ENCODE measurements around the gene MCTP1.
"Not testable (repeated sequence)": the region's sequence is repeated elsewhere in the genome, so short reads cannot be mapped to it uniquely, and the experiment has no call there.

Gene MCTP1

GRCh38 chr5:94998670-94999069 lies 286.2 kb downstream of the MCTP1 start:
- H3K36me3 Mint-ChIP-seq (ENCODE audit: low read depth): no peaks in the 10 kb centered on the region
- H3K4me1 Mint-ChIP-seq (ENCODE audit: low read depth): no peaks in the 10 kb centered on the region
- H3K4me3 Mint-ChIP-seq: no peak overlapping the region
- H3K9me3 Mint-ChIP-seq: no peaks in the 10 kb centered on the region
- H3K27me3 Mint-ChIP-seq: no peaks in the 10 kb centered on the region
- H3K27ac Mint-ChIP-seq: no peak overlapping the region

DNA sequence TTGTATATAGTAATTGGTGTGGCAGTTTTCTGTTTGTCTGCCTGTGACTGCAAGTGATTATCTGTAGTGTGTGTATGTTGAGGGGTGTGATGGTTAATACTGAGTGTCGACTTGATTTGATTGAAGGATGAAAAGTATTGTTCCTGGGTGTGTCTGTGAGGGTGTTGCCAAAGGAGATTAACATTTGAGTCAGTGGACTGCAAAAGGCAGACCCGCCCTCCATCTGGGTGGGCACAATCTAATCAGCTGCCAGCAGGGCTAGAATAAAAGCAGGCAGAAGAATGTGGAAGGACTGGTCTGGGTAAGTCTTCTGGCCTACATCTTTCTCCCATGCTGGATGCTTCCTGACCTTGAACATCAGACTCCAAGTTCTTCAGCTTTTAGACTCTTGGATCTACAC lies 290.4 kb downstream of the MCTP1 start:
- not testable (repeated sequence) for H3K36me3 Mint-ChIP-seq (ENCODE audit: low read depth); H3K9me3 Mint-ChIP-seq; H3K4me3 Mint-ChIP-seq; H3K27ac Mint-ChIP-seq; H3K4me1 Mint-ChIP-seq (ENCODE audit: low read depth); H3K27me3 Mint-ChIP-seq

DNA sequence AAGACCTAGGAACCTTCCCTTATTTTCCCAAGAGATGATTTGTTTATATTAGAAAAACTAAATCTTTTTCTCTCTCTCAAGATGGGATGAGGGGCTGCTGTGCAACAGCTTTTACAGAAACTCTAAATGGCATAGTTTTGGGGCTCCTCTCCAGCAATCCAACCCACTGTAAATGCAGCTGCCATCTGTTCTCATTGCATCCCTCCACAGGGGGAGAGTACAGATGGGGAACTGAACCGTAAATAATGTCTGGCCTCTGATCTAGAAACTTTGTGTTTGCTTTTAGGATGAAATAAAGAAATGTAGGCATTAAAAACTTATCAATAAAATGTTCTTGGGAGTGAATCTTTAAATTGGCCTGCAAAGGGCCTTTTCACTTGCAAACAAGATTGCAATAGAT lies 291.4 kb downstream of the MCTP1 start:
- H3K4me3 Mint-ChIP-seq: no peak overlapping the region
- no peaks in the 10 kb centered on the region for H3K9me3 Mint-ChIP-seq
- H3K36me3 Mint-ChIP-seq (ENCODE audit: low read depth): no peaks in the 10 kb centered on the region
- no peaks in the 10 kb centered on the region for H3K27me3 Mint-ChIP-seq
- H3K27ac Mint-ChIP-seq: no peak overlapping the region
- no peaks in the 10 kb centered on the region for H3K4me1 Mint-ChIP-seq (ENCODE audit: low read depth)

- Mint-ChIP-seq H3K9me3 (no peaks in the 10 kb centered on the region), H3K4me1 (ENCODE audit: low read depth) (no peaks in the 10 kb centered on the region), H3K27ac (no peak overlapping the region), H3K36me3 (ENCODE audit: low read depth) (no peaks in the 10 kb centered on the region), H3K4me3 (no peak overlapping the region), H3K27me3 (no peaks in the 10 kb centered on the region)
These were observed 292.6 kb downstream of the MCTP1 start for GRCh38 chr5:94992325-94992724.

GRCh38 chr5:94983861-94984535 lies 300.9 kb downstream of the MCTP1 start:
- Mint-ChIP-seq H3K36me3 (ENCODE audit: low read depth) (no peaks in the 10 kb centered on the region), H3K27me3 (no peaks in the 10 kb centered on the region), H3K4me3 (no peak overlapping the region), H3K9me3 (no peaks in the 10 kb centered on the region), H3K4me1 (ENCODE audit: low read depth) (peaks cover 7% of the 10 kb centered on the region), H3K27ac (no peak overlapping the region)

GRCh38 chr5:94977437-94977836 lies 307.5 kb downstream of the MCTP1 start:
- H3K27me3 Mint-ChIP-seq: no peaks in the 10 kb centered on the region
- peaks cover 10% of the 10 kb centered on the region for H3K9me3 Mint-ChIP-seq
- H3K4me1 Mint-ChIP-seq (ENCODE audit: low read depth): no peaks in the 10 kb centered on the region
- H3K36me3 Mint-ChIP-seq (ENCODE audit: low read depth): no peaks in the 10 kb centered on the region
- no peak overlapping the region for H3K27ac Mint-ChIP-seq
- H3K4me3 Mint-ChIP-seq: no peak overlapping the region

- Mint-ChIP-seq H3K4me1 (ENCODE audit: low read depth) (no peaks in the 10 kb centered on the region), H3K4me3 (no peak overlapping the region), H3K27me3 (no peaks in the 10 kb centered on the region), H3K27ac (no peak overlapping the region), H3K36me3 (ENCODE audit: low read depth) (no peaks in the 10 kb centered on the region), H3K9me3 (peaks cover 10% of the 10 kb centered on the region)
These were observed 308.0 kb downstream of the MCTP1 start for GRCh38 chr5:94976853-94977252.

DNA sequence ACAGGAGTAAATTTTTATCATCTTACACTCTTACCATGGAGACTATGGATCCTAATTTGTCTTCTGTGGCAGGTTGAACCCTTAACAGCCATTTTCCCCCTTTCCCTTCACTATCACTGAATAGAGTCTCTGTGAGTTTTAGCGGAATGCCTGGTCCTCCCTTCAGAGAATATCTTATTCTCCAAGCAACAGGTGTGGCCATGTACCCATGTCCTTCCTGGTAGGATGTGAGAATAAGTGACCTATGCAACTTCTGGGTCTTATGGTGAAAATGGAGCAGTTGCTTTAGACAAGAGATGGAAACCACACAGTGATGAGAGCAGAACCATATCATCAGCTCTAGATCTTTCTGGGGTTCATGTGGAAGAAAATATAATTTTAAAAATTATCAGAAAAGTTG lies 312.6 kb downstream of the MCTP1 start:
- no peaks in the 10 kb centered on the region for H3K36me3 Mint-ChIP-seq (ENCODE audit: low read depth)

GRCh38 chr5:94969174-94969573 lies 315.7 kb downstream of the MCTP1 start:
- no peaks in the 10 kb centered on the region for H3K4me1 Mint-ChIP-seq (ENCODE audit: low read depth)
- H3K36me3 Mint-ChIP-seq (ENCODE audit: low read depth): no peaks in the 10 kb centered on the region
- no peak overlapping the region for H3K27ac Mint-ChIP-seq
- H3K9me3 Mint-ChIP-seq: no peaks in the 10 kb centered on the region
- no peak overlapping the region for H3K4me3 Mint-ChIP-seq
- no peaks in the 10 kb centered on the region for H3K27me3 Mint-ChIP-seq

More for the DNA sequence above, 312.6 kb downstream of the MCTP1 start:
- Mint-ChIP-seq H3K4me1 (ENCODE audit: low read depth) (no peaks in the 10 kb centered on the region), H3K27me3 (no peaks in the 10 kb centered on the region), H3K9me3 (peaks cover 10% of the 10 kb centered on the region), H3K27ac (no peak overlapping the region), H3K4me3 (no peak overlapping the region)

DNA sequence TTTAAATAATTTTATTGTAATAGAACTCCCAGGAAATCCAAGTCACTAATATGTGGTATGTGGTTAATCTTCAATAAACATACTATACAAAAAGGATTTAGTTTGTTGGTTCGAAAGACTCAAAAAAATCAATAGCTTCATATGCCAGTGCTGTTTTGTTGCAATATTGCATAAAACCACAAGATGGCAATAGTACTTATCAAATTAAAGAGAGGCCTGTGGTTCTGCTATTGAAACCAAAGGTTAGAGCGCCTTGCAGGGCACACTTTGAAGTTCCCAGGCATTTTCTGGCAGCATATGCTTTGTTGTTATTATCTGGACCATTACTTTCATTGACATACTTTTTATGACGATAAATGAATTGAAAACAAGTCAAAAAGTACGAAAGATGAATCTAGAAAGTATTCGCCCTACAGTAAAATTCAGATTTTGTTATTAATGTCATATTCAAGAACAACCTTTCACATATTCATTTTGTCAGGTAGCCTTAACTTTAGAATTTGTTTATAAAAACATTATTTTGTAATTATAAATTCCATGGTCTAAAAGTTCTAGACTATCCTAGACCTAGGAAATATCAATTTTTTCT lies 316.3 kb downstream of the MCTP1 start:
- H3K4me1 Mint-ChIP-seq (ENCODE audit: low read depth): no peaks in the 10 kb centered on the region
- H3K9me3 Mint-ChIP-seq: no peaks in the 10 kb centered on the region
- no peak overlapping the region for H3K4me3 Mint-ChIP-seq
- no peak overlapping the region for H3K27ac Mint-ChIP-seq
- H3K27me3 Mint-ChIP-seq: no peaks in the 10 kb centered on the region
- no peaks in the 10 kb centered on the region for H3K36me3 Mint-ChIP-seq (ENCODE audit: low read depth)

GRCh38 chr5:94967525-94967924 lies 317.4 kb downstream of the MCTP1 start:
- H3K36me3 Mint-ChIP-seq (ENCODE audit: low read depth): no peaks in the 10 kb centered on the region
- no peaks in the 10 kb centered on the region for H3K9me3 Mint-ChIP-seq
- H3K4me3 Mint-ChIP-seq: no peak overlapping the region
- no peaks in the 10 kb centered on the region for H3K4me1 Mint-ChIP-seq (ENCODE audit: low read depth)
- no peak overlapping the region for H3K27ac Mint-ChIP-seq
- no peaks in the 10 kb centered on the region for H3K27me3 Mint-ChIP-seq

GRCh38 chr5:94959279-94959678 lies 325.6 kb downstream of the MCTP1 start:
- H3K27ac Mint-ChIP-seq; H3K36me3 Mint-ChIP-seq (ENCODE audit: low read depth); H3K9me3 Mint-ChIP-seq; H3K4me3 Mint-ChIP-seq; H3K27me3 Mint-ChIP-seq; H3K4me1 Mint-ChIP-seq (ENCODE audit: low read depth): not testable (repeated sequence)

- no peaks in the 10 kb centered on the region for H3K9me3 Mint-ChIP-seq
- H3K4me3 Mint-ChIP-seq: no peak overlapping the region
- peaks cover 7% of the 10 kb centered on the region for H3K27me3 Mint-ChIP-seq
- H3K36me3 Mint-ChIP-seq (ENCODE audit: low read depth): no peaks in the 10 kb centered on the region
- no peak overlapping the region for H3K27ac Mint-ChIP-seq
- H3K4me1 Mint-ChIP-seq (ENCODE audit: low read depth): no peaks in the 10 kb centered on the region
These were observed 339.2 kb downstream of the MCTP1 start for GRCh38 chr5:94945656-94946055.

DNA sequence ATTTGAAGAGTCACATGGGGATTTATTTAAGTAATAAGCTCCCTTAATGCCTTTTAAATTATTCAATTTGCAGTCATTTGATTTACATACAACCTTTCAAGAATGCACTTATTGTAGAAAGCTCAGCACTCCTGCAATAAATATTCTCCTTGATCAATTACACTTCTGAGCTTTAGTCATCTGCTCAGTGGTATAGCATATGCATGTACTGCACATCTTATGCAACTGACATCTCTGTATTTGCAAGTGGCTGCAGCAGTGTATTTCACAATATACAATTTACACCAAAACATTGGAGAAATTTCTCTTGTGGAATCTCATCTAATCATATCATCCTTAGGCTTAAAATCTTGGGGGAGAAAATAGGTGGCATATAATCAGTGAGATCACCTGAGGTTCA lies 340.7 kb downstream of the MCTP1 start:
- Mint-ChIP-seq H3K36me3 (ENCODE audit: low read depth) (no peaks in the 10 kb centered on the region), H3K4me3 (no peak overlapping the region), H3K4me1 (ENCODE audit: low read depth) (no peaks in the 10 kb centered on the region), H3K27me3 (peaks cover 7% of the 10 kb centered on the region), H3K27ac (no peak overlapping the region), H3K9me3 (no peaks in the 10 kb centered on the region)

- Mint-ChIP-seq H3K4me1 (ENCODE audit: low read depth) (no peaks in the 10 kb centered on the region), H3K27ac (no peak overlapping the region), H3K4me3 (no peak overlapping the region), H3K36me3 (ENCODE audit: low read depth) (no peaks in the 10 kb centered on the region), H3K27me3 (peaks cover 3% of the 10 kb centered on the region), H3K9me3 (no peaks in the 10 kb centered on the region)
These were observed 343.7 kb downstream of the MCTP1 start for GRCh38 chr5:94941122-94941755.

DNA sequence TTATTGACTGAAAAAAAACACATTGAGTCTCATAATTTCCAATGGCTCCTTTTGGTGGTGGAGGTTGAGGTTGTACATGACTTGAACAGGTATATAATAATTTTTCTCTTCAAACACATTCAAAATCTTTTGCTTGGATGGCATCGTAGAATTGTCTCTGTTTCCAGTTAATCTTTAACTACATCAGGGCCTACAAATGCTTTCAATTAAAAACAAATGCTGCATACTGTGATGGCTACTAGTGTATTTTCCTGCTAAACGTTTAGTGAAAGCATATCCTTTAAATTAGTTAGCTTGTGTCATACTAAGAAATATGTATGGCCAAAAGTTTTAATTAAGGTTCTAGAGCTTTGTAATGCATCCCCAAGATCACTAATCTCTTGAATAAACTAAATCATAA lies 352.6 kb downstream of the MCTP1 start:
- Mint-ChIP-seq H3K27me3 (no peaks in the 10 kb centered on the region), H3K36me3 (ENCODE audit: low read depth) (no peaks in the 10 kb centered on the region), H3K4me1 (ENCODE audit: low read depth) (no peaks in the 10 kb centered on the region)

More for the DNA sequence above, 352.6 kb downstream of the MCTP1 start:
- Mint-ChIP-seq H3K9me3 (no peaks in the 10 kb centered on the region), H3K4me3 (no peak overlapping the region), H3K27ac (no peak overlapping the region)

Data from stimulated activated naive CD8-positive, alpha-beta T cell treated with anti-CD3 and anti-CD28 coated beads, Interleukin-15, Interleukin-2, amounts not matched to agents 100 ng/mL and 50 ng/mL, for 24 hours (primary cell).